BLaER1 (cell line): ENCODE data around the gene MZT1.
A peak's percentile ranks its signal among the peaks of the same experiment; 100 is the strongest.
"Not testable (repeated sequence)": the region's sequence is repeated elsewhere in the genome, so short reads cannot be mapped to it uniquely, and the experiment has no call there.

Source experiments
- H3K27ac ChIP-seq: shearing (Covaris generic); formaldehyde crosslinking; 2 replicates; pipeline ENCODE4 v1.8.1; 2022
- H3K27me3 ChIP-seq: shearing (Covaris generic); formaldehyde crosslinking; 2 replicates; pipeline ENCODE4 v1.8.1; 2022
- H3K36me3 ChIP-seq: shearing (Covaris generic); formaldehyde crosslinking; 2 replicates; pipeline ENCODE4 v1.8.1; 2022
- H3K4me1 ChIP-seq: shearing (Covaris generic); formaldehyde crosslinking; 2 replicates; pipeline ENCODE4 v1.8.1; 2022
- H3K4me2 ChIP-seq: shearing (Covaris generic); formaldehyde crosslinking; 2 replicates; pipeline ENCODE4 v1.8.1; 2022
- H3K4me3 ChIP-seq: shearing (Covaris generic); formaldehyde crosslinking; 2 replicates; pipeline ENCODE4 v1.8.1; 2022
- H3K9ac ChIP-seq: shearing (Covaris generic); formaldehyde crosslinking; 2 replicates; pipeline ENCODE4 v1.8.1; 2022
- H3K9me3 ChIP-seq: shearing (Covaris generic); formaldehyde crosslinking; 2 replicates; pipeline ENCODE4 v1.8.1; 2022
- H4K20me1 ChIP-seq: shearing (Covaris generic); formaldehyde crosslinking; 2 replicates; pipeline ENCODE4 v1.8.1; 2022
- Cebpa-rat ChIP-seq: shearing (Covaris generic); IDR thresholded peaks from 2 replicates; pipeline ENCODE4 v1.8.1; 2022

MZT1 gene

GRCh38 chr13:72737033-72737432 is 9.6 kb upstream of the MZT1 start:
- Histone ChIP-seq H3K27me3 (no peaks in the 10 kb centered on the region), H3K4me1 (no peaks in the 10 kb centered on the region), H3K9me3 (no peaks in the 10 kb centered on the region), H3K36me3 (peaks cover 66% of the 10 kb centered on the region), H3K9ac (no peak overlapping the region), H3K4me2 (no peak overlapping the region), H3K27ac (no peak overlapping the region), H3K4me3 (no peak overlapping the region), H4K20me1 (peaks cover 24% of the 10 kb centered on the region; the same call in 1 of the 2 replicates)
- TF ChIP-seq Cebpa-rat, result no peak

GRCh38 chr13:72728290-72728605 is 819 bp upstream of the MZT1 start:
- Histone ChIP-seq H3K9ac (peak overlapping the region; percentile 84), H3K4me1 (peaks cover 25% of the 10 kb centered on the region), H3K9me3 (peaks cover 5% of the 10 kb centered on the region; the same call in 1 of the 2 replicates), H3K4me2 (peak overlapping the region; percentile 93), H3K4me3 (peak overlapping the region; percentile 97), H3K36me3 (peaks cover 46% of the 10 kb centered on the region), H3K27ac (peak overlapping the region; percentile 80), H4K20me1 (no peaks in the 10 kb centered on the region), H3K27me3 (no peaks in the 10 kb centered on the region)
- TF ChIP-seq Cebpa-rat, result no peak

- Histone ChIP-seq H3K9me3 (peaks cover 5% of the 10 kb centered on the region; the same call in 1 of the 2 replicates), H3K27ac (peak overlapping the region; percentile 91), H3K4me1 (peaks cover 25% of the 10 kb centered on the region), H4K20me1 (peaks cover 6% of the 10 kb centered on the region; the same call in 1 of the 2 replicates), H3K9ac (peak overlapping the region; percentile 91), H3K4me3 (peak overlapping the region; percentile 97), H3K36me3 (peaks cover 43% of the 10 kb centered on the region), H3K27me3 (no peaks in the 10 kb centered on the region), H3K4me2 (peak overlapping the region; percentile 89)
- no peak for TF ChIP-seq Cebpa-rat
Measured at GRCh38 chr13:72726726-72727416, 558 bp downstream of the MZT1 start.

GRCh38 chr13:72726185-72726584 is 1.2 kb downstream of the MZT1 start:
- peak overlapping the region; percentile 91; the same call in 1 of the 2 replicates for H3K9ac ChIP-seq
- H3K27ac ChIP-seq, H3K9me3 ChIP-seq, H3K27me3 ChIP-seq: not testable (repeated sequence)
- H3K4me2 ChIP-seq, result peak overlapping the region; percentile 89
- H3K36me3 ChIP-seq, result peaks cover 42% of the 10 kb centered on the region
- H3K4me3 ChIP-seq, result peak overlapping the region; percentile 97
- peaks cover 25% of the 10 kb centered on the region for H3K4me1 ChIP-seq
- H4K20me1 ChIP-seq, result peaks cover 11% of the 10 kb centered on the region; the same call in 1 of the 2 replicates

GRCh38 chr13:72716776-72717175 is 10.7 kb downstream of the MZT1 start:
- no peak for TF ChIP-seq Cebpa-rat
- H3K9ac ChIP-seq, result no peak overlapping the region
- H3K4me2 ChIP-seq, result no peak overlapping the region
- peaks cover 93% of the 10 kb centered on the region for H3K36me3 ChIP-seq
- H3K27ac ChIP-seq, result no peak overlapping the region
- peaks cover 52% of the 10 kb centered on the region for H3K9me3 ChIP-seq
- no peaks in the 10 kb centered on the region for H3K4me1 ChIP-seq
- H3K27me3 ChIP-seq, result no peaks in the 10 kb centered on the region
- no peak overlapping the region for H3K4me3 ChIP-seq
- peaks cover 29% of the 10 kb centered on the region for H4K20me1 ChIP-seq

- 0 out of 2 replicates have a peak, but pooled peaks cover 7% of the 10 kb centered on the region for H3K36me3 ChIP-seq
- H3K27ac ChIP-seq, result no peak overlapping the region
- no peaks in the 10 kb centered on the region for H3K27me3 ChIP-seq
- H4K20me1 ChIP-seq, result no peaks in the 10 kb centered on the region
- peaks cover 17% of the 10 kb centered on the region for H3K4me1 ChIP-seq
- H3K9ac ChIP-seq, result no peak overlapping the region
- H3K4me3 ChIP-seq, result no peak overlapping the region
- peak overlapping the region; percentile 66 for H3K4me2 ChIP-seq
- TF ChIP-seq Cebpa-rat, result no peak
- 0 out of 2 replicates have a peak, but pooled peaks cover 4% of the 10 kb centered on the region for H3K9me3 ChIP-seq
Measured at GRCh38 chr13:72700509-72700908, 26.9 kb downstream of the MZT1 start.

GRCh38 chr13:72698164-72698563 is 29.3 kb downstream of the MZT1 start:
- Histone ChIP-seq H3K4me1 (peaks cover 17% of the 10 kb centered on the region), H3K36me3 (no peaks in the 10 kb centered on the region), H3K27ac (no peak overlapping the region), H3K9me3 (peaks cover 4% of the 10 kb centered on the region), H3K27me3 (no peaks in the 10 kb centered on the region), H4K20me1 (no peaks in the 10 kb centered on the region), H3K4me2 (no peak overlapping the region), H3K9ac (no peak overlapping the region), H3K4me3 (no peak overlapping the region)
- no peak for TF ChIP-seq Cebpa-rat

GRCh38 chr13:72696579-72696978 is 30.9 kb downstream of the MZT1 start:
- Histone ChIP-seq H3K36me3 (no peaks in the 10 kb centered on the region), H3K27me3 (no peaks in the 10 kb centered on the region), H3K4me1 (peaks cover 13% of the 10 kb centered on the region), H3K4me3 (no peak overlapping the region), H3K27ac (no peak overlapping the region), H3K4me2 (no peak overlapping the region), H4K20me1 (no peaks in the 10 kb centered on the region), H3K9ac (no peak overlapping the region), H3K9me3 (peaks cover 13% of the 10 kb centered on the region)
- TF ChIP-seq Cebpa-rat, result no peak

- Histone ChIP-seq H3K4me2 (no peak overlapping the region), H3K36me3 (no peaks in the 10 kb centered on the region), H4K20me1 (no peaks in the 10 kb centered on the region), H3K27ac (no peak overlapping the region), H3K4me1 (no peaks in the 10 kb centered on the region), H3K27me3 (no peaks in the 10 kb centered on the region), H3K9ac (no peak overlapping the region), H3K9me3 (peaks cover 13% of the 10 kb centered on the region), H3K4me3 (no peak overlapping the region)
- TF ChIP-seq Cebpa-rat, result no peak
Measured at GRCh38 chr13:72694314-72694713, 33.1 kb downstream of the MZT1 start.

GRCh38 chr13:72693832-72694231 is 33.6 kb downstream of the MZT1 start:
- no peak overlapping the region for H3K27ac ChIP-seq

More at GRCh38 chr13:72693832-72694231, 33.6 kb downstream of the MZT1 start:
- H3K9ac ChIP-seq, result no peak overlapping the region
- no peak overlapping the region for H3K4me3 ChIP-seq
- H3K27me3 ChIP-seq, result no peaks in the 10 kb centered on the region
- no peaks in the 10 kb centered on the region for H4K20me1 ChIP-seq
- H3K4me2 ChIP-seq, result no peak overlapping the region
- H3K9me3 ChIP-seq, result peaks cover 13% of the 10 kb centered on the region
- no peaks in the 10 kb centered on the region for H3K4me1 ChIP-seq
- H3K36me3 ChIP-seq, result no peaks in the 10 kb centered on the region
- TF ChIP-seq Cebpa-rat, result no peak
